ENCODE measurements around the gene DIAPH3.
A peak's percentile ranks its signal among the peaks of the same experiment; 100 is the strongest.
"Not testable (repeated sequence)": the region's sequence is repeated elsewhere in the genome, so short reads cannot be mapped to it uniquely, and the experiment has no call there.

Gene DIAPH3, protein sequence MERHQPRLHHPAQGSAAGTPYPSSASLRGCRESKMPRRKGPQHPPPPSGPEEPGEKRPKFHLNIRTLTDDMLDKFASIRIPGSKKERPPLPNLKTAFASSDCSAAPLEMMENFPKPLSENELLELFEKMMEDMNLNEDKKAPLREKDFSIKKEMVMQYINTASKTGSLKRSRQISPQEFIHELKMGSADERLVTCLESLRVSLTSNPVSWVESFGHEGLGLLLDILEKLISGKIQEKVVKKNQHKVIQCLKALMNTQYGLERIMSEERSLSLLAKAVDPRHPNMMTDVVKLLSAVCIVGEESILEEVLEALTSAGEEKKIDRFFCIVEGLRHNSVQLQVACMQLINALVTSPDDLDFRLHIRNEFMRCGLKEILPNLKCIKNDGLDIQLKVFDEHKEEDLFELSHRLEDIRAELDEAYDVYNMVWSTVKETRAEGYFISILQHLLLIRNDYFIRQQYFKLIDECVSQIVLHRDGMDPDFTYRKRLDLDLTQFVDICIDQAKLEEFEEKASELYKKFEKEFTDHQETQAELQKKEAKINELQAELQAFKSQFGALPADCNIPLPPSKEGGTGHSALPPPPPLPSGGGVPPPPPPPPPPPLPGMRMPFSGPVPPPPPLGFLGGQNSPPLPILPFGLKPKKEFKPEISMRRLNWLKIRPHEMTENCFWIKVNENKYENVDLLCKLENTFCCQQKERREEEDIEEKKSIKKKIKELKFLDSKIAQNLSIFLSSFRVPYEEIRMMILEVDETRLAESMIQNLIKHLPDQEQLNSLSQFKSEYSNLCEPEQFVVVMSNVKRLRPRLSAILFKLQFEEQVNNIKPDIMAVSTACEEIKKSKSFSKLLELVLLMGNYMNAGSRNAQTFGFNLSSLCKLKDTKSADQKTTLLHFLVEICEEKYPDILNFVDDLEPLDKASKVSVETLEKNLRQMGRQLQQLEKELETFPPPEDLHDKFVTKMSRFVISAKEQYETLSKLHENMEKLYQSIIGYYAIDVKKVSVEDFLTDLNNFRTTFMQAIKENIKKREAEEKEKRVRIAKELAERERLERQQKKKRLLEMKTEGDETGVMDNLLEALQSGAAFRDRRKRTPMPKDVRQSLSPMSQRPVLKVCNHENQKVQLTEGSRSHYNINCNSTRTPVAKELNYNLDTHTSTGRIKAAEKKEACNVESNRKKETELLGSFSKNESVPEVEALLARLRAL

DNA sequence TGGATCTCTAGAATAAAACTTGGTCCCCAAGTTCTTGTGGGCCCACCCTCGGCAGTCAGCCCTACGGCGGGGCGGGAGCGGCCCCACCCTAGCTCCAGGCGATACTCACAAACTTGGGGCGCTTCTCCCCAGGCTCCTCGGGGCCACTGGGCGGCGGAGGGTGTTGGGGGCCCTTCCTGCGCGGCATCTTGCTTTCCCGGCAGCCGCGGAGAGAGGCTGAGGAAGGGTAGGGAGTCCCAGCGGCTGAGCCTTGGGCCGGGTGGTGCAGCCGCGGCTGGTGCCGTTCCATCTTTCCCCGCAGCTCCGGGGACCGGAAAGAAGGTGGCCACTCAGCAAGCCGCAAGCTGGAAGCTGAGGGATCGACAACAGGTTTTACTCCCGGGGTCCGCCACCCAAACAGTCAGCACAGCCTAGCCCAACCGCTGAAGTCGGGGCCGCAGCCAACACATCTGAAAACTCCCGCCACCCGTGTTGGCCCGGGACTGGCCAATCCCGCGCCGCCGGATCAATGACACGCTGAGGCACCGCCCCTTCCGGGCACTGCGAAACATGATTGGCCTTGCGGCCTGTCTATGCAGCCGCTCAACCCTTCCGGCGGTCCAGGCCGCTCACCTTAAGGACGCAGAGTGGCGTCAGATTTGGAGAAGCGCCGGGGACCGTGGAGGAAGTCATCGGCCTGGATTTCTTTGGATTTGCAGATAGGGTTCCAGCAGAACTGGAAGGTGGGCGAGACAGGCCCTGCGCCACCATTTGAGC lies at the start of gene DIAPH3:
Gene DIAPH3, minus strand, starts transcription at position 451 of the 756 bp plus-strand sequence. Its CDS starts 162 bp downstream, at position 289.
- DNase-seq (ENCODE audit: low read depth), result peak; percentile 90

DNA sequence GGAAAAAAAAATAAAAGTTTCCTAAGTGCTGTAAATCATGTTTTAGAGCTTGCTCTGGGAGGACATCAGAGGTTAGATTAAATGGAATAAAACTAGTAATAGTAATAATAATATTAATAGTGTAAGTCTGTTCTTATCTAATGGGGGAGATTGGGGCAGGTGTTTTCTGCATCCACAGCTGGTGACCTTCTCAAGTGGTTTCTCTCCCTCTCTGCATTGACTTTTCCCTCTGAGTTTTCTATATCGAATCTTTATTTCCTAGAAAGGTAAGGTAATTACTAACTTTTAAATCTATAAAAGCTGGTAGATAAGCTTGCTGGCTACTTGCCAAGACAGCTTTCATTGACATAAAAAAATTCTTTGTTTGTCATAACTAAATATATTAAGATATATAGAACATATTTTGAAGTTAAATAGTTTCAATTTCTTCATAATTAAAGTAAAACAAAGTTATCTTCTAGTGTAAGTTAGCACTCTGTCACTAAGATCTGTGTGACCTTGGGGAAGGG lies 49.6 kb upstream of the DIAPH3 start:
- no peak for DNase-seq (ENCODE audit: low read depth)

DNA sequence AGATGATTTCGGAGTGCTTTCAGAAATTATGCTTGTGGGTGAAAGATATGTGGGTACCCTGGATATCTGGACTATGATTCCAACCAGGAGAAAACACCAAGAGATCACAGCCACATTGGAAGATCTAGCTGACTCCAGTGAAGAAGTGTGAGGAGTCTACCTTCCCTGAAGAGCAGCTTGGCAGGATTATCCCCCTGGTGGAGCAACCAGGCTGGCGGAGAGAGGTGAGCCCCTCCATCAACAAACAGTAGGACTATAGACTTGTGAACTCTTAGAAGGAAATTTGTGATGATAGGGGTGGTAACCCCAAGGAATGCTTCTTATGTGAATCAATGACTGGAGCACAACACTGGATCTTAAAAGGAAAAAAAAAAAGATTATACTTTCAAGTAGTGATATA lies 47.8 kb upstream of the DIAPH3 start:
- no peak for DNase-seq (ENCODE audit: low read depth)

DNA sequence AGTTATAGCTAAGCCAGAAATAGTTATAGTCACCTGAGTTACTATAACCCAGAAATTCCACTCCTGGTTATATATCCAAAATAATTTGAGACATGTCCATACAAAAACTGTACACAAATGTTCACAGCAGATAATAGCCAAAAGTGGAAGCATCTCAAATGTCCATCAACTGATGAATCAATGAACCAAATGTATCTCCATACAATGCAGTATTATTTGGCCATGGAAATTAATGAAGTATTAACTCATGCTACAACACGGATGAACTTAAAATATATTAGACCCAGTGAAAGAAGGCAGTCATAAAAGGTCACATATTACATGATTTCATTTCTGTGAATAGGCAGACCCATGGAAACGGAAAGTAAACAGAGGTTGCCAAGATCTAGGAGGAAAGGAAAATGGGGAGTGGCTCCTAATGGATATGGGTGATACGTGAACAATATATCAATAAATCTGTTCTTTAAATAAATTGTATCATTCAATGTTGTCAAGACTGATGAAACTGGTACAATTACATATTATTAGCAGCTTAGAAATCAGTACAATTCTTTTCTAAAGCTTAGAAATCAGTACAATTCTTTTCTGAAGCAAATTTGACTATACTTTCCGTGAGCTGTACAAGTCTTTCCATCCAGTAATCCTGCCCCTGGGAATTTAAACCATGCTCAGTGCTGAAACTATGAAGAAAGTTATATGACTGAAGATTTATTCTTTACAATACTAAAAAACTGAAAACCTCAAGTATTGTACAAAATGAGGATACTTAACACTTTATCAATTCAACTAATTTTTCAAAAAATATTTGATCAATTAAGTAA lies 47.0 kb upstream of the DIAPH3 start:
- DNase-seq (ENCODE audit: low read depth), result no peak

DNA sequence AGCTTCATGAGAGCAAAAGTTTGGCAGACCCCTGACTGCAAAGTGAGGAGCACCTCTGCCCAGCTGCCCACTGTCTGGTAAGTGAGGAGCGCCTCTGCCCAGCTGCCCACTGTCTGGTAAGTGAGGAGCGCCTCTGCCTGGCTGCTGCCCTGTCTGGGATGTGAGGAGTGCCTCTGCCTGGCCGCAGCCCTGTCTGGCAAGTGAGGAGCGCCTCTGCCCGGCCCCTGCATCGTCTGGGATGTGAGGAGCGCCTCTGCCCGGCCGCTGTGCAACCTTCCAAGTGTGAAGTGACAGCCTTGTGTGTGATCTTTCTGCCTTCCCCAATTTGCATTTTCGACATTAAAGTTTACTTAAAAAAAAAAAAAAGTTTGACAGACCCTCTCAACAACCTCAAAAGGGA lies 41.8 kb upstream of the DIAPH3 start:
- not testable (repeated sequence) for DNase-seq (ENCODE audit: low read depth)

DNA sequence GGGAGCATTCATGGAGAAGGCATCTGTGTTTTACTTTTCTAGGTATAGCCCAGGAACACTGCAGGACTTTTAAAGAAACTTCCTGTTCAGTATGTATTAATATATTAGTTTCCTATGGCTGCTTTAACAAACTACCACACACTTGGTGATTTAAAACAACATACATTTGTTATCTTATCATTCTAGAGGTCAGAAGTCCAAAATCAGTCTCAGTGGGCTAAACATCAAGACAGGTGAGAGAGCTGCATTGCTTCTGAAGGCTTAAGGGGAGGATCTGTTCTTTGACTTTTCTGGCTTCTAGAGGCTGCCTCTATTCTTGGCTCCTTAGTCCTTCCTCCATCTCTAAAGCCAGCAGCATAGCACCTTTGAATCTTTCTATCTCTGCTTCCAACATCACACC lies 37.6 kb upstream of the DIAPH3 start:
- DNase-seq (ENCODE audit: low read depth), result no peak

DNA sequence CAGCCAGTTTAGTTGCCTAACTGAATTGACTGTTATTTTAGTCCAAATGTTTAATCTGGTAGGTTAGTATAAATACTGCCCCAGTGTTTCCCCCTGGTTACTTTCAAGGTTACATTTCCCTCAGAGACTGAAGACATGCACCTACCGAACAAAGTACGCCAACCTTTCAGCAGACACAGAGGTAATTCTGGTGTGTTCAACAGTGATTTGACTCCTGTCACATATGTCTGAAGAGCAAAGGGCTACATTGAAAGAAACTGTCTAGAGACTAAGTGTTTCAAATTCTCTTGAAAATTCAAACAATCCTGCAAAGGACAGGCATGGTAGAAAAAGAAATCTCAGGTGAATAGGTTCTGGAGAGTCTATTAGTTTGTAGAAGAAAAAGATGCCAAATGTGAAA lies 32.2 kb upstream of the DIAPH3 start:
- not testable (repeated sequence) for DNase-seq (ENCODE audit: low read depth)

DNA sequence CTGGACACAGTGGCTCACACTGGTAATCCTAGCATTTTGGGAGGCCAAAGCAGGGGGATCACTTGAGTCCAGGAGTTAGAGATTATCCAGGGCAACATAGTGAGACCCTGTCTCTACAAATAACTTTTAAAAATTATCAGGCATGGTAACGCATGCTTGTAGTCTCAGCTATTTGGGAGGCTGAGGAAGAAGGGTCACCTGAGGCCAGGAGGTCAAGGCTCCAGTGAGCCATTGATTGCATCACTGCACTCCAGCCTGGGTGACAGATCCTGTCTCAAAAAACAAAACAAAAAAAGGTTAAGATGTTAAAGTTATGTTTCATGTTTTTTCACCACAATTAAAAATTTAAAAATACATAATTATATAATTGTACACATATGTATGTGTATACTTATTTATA lies 19.2 kb upstream of the DIAPH3 start:
- DNase-seq (ENCODE audit: low read depth), result no peak

DNA sequence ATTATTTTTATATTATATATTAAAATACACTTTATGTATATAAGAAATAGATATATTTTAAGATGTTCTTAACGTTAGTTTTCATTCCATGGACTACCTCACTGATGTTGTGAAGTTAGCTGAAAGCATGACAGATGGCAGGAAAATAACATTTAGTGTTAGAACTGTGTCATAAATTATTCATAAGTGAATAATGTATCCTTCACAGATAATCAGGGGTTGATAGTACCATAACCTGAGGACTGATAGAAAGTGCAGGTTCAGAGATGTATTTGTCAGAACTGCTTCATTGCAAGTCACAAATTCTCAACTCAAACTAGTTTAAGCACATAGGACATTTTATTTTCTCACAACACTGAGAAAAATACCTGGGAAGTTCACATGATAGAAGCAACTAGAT lies 14.6 kb upstream of the DIAPH3 start:
- DNase-seq (ENCODE audit: low read depth), result no peak

DNA sequence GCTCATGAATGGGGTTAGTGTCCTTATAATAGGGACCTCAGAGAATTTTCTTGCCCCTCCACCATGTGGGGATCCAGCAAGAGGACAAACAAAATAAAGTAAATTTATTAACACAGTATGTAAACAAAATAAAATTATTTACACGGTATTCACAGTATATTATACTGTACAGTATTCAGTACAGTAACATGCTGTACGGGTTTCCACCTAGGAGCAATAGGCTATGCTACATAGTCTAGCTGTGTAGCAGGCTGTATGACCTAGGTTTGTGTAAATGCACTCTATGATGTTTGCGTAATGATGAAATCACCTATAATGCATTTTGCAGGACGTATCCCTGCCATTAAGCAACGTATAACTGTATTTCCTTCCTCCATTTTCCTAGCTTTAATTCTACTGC lies 11.8 kb upstream of the DIAPH3 start:
- DNase-seq (ENCODE audit: low read depth), result no peak

DNA sequence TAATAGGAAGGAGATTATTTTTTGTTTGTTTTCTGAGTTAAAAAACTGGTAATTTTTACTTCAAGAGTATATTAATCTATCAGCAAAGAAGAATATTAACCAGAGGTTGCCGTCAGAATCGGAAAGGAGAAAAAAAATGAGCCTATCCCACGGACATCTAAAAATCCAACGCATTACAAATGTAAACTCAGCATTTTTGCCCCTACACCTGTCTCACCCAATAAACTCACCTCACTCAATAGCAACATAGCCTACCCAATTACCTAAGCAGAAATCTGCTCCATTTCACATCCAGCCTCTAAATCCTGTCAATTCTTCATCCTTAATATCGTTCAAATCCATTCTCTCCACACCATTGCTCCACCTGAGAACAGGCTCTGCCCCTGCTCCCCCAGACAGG lies 10.4 kb upstream of the DIAPH3 start:
- no peak for DNase-seq (ENCODE audit: low read depth)

DNA sequence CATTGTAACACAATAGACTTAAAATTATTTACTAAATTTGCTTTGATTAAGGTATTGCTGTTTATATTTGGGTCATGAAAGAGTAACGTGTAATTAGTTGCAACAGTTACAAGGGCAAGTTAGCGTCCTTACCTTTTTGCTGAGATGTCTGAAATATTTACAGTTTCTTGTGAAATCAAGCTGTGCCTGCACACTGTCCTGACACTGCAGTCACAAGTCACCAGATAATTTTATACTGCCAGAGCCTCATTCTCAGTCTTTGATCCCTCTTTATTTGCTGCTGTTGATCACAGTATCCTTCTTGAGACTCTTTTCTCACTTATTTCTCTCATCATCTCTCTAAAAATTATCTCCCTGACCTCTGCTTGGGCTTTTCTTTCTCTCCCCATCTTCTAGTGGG lies 8.4 kb upstream of the DIAPH3 start:
- no peak for DNase-seq (ENCODE audit: low read depth)

DNA sequence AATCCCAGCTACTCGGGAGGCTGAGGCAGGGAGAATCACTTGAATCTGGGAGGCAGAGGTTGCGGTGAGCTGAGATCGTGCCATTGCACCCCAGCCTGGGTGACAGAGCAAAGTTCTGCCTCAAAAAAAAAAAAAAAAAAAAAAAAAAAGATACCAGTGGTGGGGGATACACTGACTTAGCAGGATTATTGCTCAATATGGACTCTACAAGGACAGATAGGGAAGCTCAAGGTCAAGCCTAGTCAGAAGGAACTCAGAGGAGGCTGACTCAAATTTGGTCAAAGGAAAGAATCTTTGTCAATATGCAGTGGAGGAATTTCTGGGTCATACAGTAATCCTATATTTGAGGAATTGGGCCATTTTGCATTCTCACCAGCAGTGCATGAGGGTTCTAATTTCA lies 6.7 kb upstream of the DIAPH3 start:
- DNase-seq (ENCODE audit: low read depth), result no peak

DNA sequence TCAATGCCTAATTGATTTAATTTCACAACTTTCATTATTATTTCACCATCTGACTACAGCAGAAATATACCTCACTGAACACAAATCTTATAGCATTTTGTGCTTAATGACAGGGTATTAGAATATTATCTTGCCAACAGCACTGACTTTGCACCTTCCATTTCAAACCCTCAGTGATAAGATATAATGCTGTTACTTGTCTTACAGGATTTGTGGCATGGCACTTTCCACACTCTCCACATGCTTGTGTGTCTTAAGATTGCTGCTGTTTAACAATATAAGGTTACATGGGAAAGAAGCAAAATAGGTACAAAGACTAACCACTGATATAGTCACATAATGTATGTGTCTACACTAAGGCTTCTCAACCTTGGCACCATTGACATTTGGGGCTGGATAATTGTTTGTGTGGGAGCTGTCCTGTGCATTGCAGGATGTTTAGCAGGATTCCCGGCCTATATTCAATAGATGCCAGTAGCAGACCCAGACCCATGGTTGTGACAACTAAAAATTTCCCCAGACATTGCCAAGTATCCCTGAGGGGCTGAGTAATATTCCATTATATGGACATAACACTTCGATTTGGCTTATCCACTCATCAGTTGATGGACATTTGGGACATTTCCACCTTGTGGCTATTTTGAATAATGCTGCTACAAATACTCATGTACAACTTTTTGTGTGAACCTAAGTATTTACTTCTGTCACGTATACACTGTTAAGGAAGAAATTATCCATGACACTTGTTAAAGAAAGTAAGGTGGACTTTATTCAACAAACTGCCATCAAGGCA lies 5.7 kb upstream of the DIAPH3 start:
- no peak for DNase-seq (ENCODE audit: low read depth)

DNA sequence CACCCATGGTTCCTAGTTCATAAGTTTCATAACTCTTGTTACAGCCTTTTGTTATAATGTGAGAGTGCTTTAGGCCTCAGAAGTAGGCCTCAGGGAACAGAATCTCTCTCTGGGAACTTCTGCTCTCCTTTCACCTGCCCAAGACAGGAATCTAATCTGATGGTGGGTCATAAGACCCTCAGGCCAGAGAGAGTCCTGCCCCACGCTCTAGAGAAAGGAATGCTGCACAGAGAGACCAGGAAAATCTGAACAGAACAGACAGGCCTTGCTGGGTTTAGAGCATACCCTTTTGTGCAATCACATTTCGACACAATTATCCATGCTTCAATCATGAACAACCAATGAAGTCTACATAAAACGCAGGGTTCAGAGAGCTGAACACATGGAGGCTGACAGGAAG lies 3.4 kb upstream of the DIAPH3 start:
- DNase-seq (ENCODE audit: low read depth), result no peak

DNA sequence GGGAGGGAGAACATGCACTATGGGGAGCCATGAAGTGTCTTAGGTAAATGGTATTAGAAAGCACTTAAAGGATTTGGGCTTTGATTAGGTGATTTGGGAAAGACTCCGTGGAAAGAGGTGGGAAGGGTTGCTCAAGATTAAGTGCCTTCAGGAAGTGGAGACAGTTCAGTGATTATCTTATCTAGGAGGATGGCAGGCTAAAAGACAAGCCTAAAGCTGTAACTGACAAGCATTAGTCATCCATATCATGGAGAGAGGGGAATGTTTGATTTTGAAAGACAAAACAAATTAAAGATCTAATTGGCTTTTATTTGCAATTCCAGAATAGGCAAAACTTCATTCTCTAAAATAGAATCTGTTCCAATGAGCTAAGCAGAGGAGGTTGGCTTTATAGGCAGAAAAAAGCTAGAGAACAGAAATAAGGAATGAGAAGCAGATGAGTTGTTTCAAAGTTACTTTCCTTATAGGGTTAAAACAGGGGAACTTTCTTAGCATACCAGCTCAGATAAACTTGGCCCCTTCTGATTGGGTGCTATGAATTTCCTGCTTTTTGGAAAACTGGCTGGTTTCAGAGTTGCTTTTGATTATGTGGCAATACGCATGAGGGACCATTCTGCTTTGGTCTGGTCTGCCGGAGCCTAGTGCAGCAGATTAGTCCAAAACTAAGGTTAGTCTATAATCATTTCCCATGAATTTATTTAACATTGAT lies 1.8 kb upstream of the DIAPH3 start:
- no peak for DNase-seq (ENCODE audit: low read depth)

DNA sequence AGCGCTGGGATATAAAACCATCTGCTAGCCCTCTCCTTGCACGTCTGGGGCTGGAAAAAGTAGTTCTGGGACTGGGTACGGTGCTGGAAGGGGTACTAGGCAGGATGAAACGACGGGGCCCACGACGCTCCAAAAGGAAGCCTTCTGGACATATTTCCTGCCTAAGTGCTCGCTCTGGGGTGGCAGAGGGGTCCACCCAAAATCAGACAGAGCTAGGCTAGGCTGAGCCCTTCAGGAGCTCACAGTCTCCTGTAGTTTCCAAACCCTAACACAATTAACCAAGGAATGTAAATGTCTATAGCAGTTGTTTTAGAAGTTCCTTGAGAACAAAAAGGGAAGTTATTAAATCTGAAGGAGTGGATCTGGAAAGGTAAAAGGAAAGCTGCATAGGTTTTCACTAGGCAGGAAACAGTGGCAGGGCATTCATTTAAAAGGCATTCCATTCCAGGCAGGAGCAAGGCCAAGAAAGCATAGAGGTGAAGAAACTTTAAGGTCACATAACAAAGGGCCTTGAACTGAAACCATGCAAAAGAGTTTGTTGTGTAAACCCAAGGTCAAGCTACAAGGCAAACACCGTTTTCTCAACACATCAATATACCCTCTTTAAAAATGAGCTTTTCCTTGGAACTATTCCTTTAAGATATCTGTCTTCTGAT lies 634 bp upstream of the DIAPH3 start:
- DNase-seq (ENCODE audit: low read depth), result no peak

DNA sequence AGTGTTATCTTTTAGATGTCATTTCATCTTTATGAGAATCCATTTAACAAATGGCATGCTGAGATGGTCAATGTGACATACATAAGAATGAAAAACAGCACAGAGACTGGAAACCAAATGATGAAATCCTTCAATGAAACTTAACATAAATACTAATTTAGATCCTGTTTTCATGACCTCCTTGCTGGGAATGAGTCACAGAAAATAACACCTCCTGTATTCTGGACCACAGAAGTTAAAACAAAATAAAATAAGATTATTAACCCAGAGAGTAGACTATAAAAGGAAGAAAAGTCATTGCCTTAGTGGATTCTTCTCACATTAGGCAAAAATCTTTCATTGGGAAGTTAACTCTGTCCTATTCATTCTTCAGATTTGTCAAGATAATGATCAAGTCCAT lies 1.6 kb downstream of the DIAPH3 start:
- no peak for DNase-seq (ENCODE audit: low read depth)

DNA sequence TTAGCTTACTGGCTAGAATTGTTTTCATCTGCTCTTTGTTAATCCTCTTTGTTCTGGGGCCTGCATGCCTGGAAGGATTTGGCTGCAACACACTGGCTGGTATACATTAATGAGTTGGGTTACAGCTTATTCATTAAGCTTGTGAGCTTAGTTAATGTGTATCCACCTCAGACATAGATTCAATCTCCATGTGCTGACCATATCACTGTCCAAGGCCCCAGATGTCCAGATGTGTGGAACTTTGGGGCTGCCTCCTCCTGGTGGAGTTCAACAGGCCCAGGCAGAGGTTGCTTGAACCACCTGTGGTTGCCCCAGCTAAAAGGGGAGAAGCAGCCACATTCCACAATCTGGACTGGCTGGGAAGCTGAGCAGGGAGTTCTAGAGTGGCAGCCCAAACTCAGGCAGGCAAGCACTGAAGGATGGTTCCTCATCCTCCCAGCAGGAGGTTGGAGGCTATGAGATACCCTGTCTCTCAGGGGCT lies 5.4 kb downstream of the DIAPH3 start:
- no peak for DNase-seq (ENCODE audit: low read depth)

All from stimulated activated CD8-positive, alpha-beta memory T cell treated with anti-CD3 and anti-CD28 coated beads, Interleukin-4, amount 100 ng/mL, for 24 hours (primary cell).